Stimulated activated CD8-positive, alpha-beta memory T cell treated with anti-CD3 and anti-CD28 coated beads, Interleukin-7, amount 100 ng/mL, for 24 hours (primary cell): ENCODE results near the gene PLS1.
"Not testable (repeated sequence)": the region's sequence is repeated elsewhere in the genome, so short reads cannot be mapped to it uniquely, and the experiment has no call there.

Experiments
- DNase-seq: peaks from one replicate; pipeline ENCODE4 v3.0.0-alpha.2; 2020; ENCODE audit warnings: low read depth

Gene PLS1

GRCh38 chr3:142595581-142595950 is 627 bp upstream of the PLS1 start:
- DNase-seq, result no peak

DNA sequence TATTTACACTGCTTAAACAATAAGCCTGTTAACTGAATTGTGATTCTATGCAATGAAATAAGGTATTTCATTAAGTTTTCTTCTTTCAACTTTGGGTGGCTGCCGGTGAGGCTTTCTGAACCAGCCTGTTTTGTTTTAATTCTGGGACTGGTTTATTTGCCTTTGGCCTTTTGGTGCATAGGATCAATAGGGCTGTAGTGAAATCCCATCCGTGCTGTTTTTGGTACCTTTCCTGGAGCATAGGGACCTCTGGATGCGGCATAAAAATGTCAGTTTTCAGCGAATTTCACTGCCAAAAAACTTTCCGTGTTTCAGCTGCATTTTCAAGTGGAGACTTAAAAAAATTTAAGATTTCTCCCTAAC is 514 bp downstream of the PLS1 start:
- no peak for DNase-seq

DNA sequence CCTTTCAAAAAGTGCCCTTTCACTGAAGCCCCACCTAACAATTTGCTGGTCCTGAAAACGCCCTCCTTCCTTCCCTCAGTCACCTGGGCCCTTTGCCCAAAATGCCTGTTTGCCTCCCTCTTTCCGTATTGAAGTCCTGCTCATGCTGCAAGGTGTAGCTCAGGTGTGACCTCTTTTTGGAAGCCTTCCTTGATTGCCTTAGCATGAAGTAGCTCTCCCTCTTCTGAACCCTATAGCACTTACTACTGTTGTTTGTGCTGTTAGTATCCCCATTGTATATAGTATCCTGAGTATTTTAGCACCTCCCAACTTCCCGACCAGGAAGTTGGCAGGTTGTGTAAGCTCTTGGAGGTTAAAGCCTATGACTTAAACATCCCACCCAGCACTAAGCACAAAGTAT is 1.7 kb downstream of the PLS1 start:
- DNase-seq, result no peak

DNA sequence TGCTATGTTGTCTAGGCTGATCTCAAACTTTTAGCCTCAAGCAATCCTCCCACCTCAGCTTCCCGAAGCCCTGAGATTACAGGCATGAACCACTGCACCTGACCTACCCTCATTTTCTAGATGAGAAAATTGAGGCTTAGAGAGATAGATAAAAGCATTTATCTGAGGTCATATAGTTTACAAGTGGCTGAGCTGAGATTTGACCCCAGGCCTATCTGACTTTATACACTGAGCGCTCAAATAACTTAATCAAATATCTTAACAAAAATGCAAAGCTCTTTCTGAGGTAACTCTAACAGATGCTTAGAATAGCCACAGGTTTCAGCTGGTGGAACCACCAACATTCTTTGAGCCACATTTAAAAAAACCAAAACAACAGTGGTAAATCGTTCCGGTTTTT is 5.5 kb downstream of the PLS1 start:
- DNase-seq, result no peak

DNA sequence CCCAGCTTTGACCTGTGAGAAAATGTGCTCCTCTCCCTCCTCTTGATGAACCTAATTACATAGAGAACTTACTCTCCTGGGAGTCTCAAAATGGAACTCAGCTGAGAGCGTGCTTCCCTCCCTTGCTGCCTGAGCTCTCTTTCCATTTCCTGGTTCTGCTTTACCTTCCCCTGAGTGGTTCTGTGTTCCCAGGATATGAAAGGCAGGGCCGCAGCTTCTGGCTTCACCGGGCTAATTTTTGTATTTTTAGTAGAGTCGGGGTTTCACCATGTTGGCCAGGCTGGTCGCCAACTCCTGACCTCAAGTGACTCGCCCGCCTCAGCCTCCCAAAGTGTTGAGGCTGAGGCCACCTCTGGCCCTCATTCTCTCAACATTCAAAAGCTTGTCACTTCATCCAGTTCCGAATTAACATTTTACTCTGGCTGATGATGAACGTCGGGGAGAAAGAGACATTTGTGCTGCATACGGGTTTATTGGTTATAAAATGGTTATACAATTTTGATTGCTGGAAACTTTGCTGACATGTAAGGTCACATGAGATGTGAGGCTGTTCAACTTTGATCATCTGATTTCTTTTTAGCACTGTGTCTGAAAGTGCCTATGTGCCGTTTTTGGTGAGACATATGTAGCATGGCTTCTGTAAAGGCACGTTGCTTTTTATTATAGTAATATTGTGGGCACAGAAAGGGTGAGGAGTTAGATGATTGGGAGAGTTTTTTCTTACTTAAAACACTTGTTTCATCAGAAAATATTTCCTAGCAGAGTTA is 6.6 kb downstream of the PLS1 start:
- DNase-seq, result no peak

DNA sequence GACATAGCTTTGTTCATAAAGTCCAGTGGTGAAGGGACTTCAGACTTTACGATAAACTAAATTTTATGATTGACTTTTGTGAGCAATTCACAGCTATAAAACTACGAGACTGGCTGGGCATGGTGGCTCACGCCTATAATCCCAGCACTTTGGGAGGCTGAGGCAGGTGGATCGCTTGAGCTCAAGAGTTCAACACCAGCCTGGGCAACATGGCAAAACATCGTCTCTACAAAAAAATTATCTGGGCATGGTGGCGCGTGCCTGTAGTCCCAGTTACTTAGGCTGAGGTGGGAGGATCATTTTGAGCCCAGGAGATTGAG is 7.2 kb downstream of the PLS1 start:
- not testable (repeated sequence) for DNase-seq

GRCh38 chr3:142604940-142605339 is 8.7 kb downstream of the PLS1 start:
- no peak for DNase-seq

GRCh38 chr3:142608631-142609030 is 12.4 kb downstream of the PLS1 start:
- no peak for DNase-seq

DNA sequence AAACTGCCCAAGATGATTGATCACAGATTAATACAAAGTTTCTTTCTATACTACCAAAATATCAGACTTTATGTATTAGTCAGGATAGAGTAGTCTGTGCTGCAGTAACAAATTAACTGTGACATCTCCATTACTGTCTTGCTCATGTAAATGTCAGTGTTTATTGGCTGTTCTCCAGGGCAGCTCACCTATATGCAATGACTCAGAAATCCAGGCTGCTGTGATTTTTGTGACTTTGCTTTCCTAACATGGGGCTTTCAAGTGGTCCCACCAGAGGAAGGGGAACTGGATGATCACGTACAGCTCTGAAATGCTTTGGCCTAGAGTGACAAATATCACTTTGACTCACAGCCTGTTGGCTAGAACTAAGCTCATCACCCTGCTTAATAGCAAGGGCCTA is 12.9 kb downstream of the PLS1 start:
- DNase-seq, result no peak

DNA sequence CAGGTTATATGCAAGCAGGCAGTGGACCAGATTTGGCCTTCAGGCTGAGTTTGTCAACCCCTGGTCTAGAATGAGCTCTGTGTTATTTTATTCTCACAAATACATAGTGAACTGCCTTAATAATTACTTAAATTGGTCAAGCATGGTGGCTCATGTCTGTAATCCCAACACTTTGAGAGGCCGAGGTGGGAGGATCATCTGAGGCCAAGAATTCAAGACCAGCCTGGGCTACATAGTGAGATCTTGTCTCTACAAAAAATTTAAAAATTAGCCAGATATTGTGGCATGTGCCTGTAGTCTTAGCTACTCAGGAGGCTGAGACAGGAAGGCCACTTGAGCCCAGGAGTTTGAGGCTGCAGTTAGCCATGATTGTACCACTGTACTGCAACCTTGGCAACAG is 15.0 kb downstream of the PLS1 start:
- DNase-seq, result no peak

- no peak for DNase-seq
Observed at GRCh38 chr3:142613491-142613890, 17.3 kb downstream of the PLS1 start.

DNA sequence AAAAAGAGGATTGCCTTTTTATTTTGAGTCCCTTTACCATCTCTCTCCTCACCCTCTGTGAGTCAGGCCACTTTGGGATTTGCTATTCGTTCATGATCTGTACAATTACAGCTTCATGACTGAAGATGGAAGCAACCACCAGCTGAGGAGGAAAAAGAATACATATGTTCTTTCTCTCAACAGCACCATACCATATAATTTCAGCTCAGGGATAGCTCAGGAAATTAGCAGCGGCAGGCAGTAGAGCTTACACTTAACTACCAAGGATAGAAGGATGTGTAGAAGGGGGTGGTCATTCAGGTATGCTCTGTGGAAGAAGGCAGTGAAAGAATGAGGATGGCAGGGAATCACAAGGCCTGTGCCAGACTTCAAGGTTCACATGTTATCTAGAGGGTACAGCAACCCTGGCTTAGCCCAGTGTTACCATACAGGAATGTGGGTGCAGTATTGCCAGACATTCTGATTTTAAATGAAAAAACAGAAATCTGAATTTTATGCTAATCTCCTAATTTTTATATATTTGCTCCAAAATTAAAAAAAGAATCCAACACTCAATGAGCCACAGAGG is 17.9 kb downstream of the PLS1 start:
- DNase-seq, result no peak

GRCh38 chr3:142615171-142615570 is 19.0 kb downstream of the PLS1 start:
- no peak for DNase-seq

GRCh38 chr3:142618917-142619461 is 22.8 kb downstream of the PLS1 start:
- no peak for DNase-seq

DNA sequence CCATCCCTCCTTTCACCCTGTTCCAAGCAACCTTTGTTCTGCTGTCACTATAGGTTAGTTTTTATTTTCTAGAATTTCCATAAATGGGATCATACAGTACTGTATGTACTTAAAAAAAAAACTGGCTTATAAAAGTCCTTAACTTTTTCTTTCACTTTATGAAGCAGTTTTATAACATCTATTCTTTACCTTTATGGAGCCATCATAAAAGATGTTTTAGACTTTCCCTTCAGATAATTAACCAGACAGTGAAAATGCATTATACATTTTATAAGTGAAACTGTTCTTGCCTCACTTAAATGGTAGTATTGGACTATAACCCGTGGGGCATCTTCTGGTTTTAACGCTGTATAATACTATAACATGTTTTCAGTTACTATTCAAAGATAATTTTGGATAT is 26.2 kb downstream of the PLS1 start:
- DNase-seq, result no peak

DNA sequence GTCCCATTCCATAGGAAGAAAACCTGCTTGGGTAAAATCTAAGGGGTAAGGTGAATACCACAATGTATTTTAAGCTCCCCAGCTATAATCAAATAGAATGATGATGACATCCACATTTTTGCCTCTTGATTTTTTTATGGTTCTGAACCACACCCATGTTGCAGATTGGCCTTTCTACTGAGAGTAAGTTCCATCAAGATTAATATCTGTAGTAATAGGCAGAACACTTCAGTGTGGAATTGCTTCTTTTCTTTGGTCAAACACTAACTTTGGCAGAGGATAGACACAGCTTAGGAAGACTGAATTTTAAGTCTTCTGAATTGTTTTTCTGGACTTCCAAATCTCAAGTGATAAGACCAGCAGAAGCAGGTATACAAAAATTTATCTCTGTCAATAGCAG is 27.0 kb downstream of the PLS1 start:
- no peak for DNase-seq

DNA sequence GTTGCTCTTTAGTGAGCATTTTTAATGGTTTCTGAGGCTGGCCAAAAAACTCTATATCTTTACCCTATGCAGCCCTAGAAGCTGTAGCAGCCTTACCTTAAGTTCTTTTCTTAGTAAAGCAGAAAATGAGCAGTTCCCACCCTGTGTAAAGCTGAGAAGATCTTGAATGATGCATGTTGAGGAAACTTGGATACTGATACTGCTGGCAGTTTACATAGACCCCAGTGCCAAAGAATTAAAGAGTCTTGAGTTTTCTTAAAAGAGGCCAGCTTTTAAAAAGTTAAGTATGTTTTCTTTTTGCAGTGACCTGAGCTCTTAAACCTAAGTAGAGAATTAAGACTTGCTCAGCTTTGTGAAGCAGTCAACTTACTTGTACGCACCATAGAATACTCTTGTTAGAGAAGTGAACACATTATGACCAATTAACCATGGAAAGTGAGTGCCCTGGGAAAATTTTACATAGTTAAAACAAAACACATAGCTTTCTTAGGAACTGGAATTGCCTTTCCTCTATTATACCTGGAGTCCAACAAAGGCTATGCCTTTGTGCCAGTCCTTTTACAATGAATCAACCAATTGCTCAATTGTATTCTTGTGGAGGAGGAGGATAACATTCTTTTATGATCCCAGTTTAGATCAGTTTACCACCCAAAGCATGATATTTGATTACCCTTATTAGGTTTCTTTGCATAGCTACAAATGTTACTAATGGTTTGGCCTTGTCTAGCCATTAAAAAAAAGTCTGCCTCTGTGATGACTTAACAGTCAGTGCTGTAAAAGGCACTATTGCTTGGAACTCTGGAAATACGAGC is 28.4 kb downstream of the PLS1 start:
- no peak for DNase-seq

- no peak for DNase-seq
Observed at GRCh38 chr3:142625153-142625440, 28.9 kb downstream of the PLS1 start.

- DNase-seq, result no peak
Observed at GRCh38 chr3:142626971-142627370, 30.8 kb downstream of the PLS1 start.

GRCh38 chr3:142628801-142629200 is 32.6 kb downstream of the PLS1 start:
- DNase-seq, result no peak

DNA sequence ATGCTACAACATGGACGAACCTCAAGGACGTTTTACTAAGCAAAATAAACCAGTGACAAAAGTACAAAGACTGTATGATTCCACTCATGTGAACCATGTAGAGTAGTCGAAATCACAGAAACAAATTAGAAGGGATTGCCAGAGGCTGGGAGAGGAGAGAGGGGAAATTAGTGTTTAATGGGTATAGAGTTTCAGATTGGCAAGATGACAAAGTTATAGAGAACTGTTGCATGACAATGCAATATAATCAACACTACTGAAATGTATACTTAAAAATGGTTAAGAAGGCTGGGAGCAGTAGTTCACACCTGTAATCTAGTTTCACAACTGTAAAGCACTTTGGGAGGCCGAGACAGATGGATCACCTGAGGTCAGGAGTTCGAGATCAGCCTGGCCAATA is 36.9 kb downstream of the PLS1 start:
- no peak for DNase-seq

DNA sequence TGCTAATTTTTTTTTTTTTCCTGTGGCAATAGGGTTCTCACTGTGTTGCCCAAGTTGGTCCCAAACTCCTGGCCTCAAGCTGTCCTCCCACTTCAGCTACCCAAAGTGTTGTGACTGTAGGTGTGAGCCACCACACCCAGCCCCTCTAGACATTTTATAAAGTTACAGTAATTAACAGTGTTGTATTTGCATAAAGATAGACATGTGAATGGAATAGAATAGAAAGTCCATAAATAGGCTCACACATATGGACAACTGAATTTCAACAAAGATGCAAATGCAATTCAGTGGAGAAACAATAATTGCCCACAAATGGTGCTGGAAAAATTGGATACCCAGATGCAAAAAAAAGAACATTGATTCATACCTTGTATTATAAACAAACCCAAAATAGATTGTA is 39.9 kb downstream of the PLS1 start:
- no peak for DNase-seq

DNA sequence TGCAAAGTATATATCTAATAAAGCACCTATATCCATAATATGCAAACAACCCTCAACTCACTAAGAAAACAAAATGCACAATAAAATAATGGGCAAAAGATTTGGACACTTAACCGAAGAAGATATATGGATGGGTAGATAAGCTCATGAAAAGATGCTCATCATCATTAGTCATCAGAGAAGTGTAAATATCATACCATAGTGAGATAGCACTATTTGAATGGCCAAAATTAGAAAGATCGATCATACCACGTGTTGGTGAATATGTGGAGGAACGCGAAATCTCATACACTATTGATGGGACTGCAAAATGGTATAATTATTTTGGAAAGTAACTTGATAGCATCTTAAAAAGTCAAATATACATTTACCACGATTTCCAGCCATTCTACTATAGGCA is 40.5 kb downstream of the PLS1 start:
- DNase-seq, result no peak

GRCh38 chr3:142638291-142638690 is 42.1 kb downstream of the PLS1 start:
- DNase-seq, result no peak
